HuH-7 (cell line): ENCODE measurements around the gene CTIF.

ENCODE experiments used
- DNase-seq: peaks from one replicate; pipeline ENCODE4 v3.0.0; 2011; ENCODE audit warnings: low spot score

CTIF gene

DNA sequence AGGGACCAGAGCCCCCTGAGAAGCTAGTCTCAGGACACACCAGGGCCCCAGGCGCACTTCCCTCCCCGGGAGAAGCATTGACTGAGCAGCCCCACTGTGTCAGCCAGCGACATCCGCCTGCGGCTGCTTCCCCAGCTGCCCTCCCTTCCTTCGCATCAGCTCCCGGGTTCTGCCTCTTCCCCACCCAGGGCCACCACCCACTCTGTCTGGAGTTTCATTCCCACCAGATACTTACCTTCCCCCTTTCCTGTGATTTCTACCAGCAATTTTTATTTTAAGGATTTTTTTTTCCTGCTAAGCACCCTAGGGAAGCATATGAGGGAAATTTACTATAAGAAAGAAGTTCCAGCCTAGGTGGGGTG lies 312.7 kb downstream of the CTIF start:
- DNase-seq, result no peak

DNA sequence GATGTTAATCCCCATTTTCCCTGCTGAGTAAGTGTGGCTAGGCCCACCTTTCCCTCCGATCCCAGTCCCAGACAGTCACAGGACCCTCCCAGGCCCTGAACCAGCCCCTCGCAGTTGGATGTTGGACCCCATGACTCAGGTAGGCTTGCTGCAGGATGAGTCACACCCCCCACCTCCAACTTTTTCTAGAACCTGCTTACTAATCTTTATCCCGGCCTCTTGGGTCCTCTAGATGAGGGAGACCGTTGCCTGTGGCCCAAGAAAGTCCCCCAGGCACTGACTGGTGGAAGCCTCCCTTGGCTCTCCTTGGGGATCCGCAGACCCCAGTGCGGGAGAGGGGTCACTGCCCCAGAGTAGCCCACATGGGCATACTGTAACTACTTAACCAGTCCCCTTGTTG lies 313.5 kb downstream of the CTIF start:
- DNase-seq, result no peak

DNA sequence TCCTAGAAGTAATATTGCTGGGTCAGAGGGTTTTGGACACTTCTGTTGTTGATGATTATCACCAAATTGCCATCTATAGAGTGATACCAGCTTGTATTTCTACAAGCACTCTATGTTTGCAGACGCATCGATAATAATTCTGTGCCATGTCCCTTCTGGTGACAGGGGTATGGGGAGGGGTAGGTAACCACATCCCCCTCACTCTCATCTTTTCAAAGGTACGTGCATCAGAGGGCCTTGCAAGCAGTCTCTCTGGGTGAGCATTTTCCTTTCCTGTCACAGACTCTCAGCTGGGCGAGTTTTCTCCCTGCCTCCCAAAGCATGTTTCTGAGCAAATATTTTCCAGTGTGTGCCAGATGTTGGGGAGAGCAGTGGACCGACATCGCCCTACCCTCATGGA lies 314.0 kb downstream of the CTIF start:
- DNase-seq, result no peak

DNA sequence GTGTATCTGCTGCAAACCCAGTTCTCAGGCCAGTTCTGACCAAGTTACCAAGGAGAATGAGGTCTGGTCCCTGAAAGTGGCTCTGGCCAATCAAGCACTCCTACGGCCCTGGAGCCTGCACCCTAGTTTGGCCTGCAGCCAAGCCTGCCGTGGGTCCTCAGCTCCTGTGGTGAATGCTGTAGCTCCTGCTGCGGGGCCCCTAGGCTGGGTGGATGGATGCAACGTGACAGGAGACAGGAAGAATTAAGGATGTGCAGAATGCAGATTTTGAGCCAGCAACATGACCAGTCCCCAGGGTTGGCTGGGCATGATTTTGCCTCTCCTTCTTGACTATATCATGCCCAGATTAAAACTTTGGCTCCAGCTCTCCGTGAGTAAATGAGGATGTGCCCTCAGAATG lies 314.8 kb downstream of the CTIF start:
- DNase-seq, result no peak

DNA sequence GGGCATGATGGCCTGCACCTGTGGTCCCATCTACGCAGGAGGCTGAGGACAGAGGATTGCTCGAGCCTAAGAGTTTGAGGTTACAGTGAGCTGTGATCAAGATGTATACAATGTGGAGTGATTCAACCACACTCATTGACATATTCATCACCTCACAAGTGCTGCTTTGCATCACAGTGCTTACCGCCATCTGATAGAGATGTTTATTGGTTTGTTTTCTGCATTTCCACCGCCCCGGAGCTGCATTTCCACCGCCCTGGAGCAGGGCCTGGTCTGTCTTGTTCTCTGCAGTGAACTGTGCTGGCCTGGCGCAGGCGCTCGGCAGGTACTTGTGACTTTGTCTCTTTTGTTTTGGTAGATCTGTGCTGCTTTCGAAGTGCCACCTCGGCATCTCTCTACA lies 315.9 kb downstream of the CTIF start:
- no peak for DNase-seq

DNA sequence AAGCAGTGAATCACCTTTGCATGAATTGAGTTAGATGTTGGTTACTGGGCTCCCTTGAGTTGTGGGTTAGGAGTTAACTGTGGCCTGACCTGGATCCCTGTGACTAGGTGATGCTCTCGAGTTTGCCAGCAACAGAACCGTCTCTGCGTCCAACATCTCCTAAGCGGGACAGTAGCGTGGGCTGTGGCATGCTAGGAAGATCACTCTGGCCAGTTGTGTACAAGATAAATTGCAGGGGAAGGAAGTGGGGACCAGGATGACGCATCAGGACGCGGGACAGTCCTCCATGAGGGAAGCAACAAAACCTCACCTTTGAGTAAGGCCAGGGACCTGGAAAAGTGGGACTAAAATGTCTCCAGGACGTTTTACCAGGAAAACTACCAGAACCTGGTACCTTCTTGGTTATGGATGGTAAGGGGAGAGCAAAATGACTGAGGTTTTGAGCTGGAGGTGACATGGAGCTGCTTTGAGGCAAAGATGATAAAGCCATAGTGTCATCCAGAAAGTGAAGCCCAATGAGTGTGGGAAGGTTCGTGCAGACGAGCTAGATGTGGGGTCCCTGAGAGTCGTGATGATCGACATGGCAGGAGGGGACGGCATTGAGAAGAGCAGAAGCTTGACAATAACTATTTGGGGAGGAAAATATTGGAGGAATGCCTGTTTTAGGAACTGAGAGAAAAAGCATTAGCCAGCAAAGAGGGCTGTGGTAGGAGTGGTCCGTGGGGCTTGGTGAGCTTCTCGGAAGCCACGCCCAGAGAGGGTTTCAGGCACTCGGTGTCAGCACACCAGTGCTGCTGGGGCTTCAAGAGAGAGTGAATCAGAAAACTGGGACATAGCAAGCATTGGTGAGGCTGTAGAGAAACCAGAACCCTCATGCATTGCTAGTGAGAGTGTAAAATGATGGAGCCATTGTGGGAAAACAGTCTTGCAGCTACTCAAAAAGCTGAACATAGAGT lies 316.9 kb downstream of the CTIF start:
- DNase-seq, result no peak

DNA sequence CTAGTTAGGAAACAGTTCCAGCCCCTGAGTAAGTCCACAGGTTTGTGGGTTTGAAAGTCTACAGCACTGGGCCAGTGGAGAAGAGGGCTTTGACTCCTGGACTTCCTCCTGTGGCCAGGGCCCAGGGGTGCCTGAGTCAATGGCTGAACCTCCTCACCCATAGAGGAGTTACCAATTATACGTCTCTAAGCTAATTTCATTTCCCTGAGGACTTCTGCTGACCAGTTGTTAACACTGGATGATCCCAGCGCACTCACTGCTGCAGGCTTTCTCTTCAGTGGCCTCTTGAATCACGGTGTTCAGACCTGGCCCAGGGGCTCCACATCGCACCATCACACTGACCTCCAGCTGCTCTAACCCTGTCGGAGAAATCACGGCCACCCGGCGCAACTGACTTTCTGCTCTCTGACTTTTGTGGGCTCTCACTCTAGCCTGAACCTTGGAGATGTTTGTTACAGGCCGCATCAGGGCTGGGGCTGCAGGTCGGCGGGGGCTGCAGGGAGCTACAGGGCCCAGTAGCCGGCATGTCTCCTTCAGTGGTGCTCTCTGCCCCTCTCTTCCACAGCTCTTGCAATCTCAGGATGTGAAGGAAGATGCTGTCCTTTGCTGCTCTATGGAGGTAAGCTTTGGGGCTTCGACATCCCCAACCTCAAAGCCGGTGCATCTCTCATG lies 318.3 kb downstream of the CTIF start:
- no peak for DNase-seq

DNA sequence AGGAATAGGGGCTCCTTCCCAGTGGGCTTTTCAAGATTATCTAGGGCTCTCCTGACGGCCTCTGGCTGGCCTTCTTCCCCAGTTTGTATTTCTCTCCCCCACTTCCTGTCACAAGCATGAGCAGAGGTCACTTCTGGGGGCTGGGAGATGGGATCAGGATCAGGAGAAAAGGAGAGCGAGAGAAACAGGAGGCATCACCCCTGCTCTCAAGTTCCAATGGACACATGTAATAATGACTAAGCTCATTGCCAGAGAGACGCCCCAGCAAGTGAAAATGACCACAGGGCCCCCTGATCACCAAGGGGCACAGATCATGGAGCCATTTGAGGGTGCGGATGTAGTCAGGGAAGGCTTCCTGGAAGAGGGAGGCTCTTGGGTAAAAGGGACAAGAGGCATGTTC lies 319.8 kb downstream of the CTIF start:
- DNase-seq, result no peak

DNA sequence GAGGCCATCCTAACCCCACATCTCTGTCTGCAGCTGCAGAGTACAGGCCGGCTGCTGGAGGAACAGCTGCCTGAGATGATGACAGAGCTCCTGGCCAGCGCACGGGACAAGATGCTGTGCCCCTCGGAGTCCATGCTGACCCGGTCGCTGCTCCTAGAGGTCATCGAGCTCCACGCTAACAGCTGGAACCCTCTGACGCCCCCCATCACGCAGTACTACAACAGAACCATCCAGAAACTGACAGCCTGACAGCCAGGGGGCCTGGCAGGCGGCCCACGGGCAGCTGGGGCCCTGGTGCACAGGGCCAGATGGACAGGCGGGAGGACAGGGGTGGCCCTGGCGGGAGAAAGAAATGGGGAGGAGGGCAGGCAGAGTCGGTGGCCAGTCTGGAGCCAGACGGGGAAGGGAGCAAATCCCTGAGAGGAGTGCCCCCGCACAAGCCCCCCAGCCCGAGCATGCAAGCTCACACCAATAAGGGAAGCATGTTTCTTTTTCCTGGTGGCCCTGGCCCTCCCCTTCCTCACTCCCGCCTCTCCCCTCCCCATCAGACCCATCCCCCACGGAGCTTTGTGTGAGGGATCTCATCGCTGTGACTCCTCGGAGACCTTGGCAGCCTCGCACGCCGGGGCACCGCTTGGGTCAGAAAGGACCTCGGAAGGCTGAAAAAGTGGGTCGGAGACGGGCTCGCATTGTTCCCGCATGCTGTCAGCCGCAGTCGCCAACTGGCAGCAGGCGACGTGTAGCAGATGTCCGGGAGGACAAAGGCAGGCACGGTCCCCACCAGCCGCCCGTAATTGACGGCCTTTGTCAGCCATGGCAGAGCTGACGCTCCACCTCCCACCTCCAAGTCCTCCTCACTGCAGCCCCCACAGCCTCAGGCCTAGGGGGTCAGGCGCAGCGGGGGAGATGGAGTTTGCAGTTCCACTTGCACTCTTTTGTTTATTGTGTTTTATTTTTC lies 320.8 kb downstream of the CTIF start:
- DNase-seq, result no peak

DNA sequence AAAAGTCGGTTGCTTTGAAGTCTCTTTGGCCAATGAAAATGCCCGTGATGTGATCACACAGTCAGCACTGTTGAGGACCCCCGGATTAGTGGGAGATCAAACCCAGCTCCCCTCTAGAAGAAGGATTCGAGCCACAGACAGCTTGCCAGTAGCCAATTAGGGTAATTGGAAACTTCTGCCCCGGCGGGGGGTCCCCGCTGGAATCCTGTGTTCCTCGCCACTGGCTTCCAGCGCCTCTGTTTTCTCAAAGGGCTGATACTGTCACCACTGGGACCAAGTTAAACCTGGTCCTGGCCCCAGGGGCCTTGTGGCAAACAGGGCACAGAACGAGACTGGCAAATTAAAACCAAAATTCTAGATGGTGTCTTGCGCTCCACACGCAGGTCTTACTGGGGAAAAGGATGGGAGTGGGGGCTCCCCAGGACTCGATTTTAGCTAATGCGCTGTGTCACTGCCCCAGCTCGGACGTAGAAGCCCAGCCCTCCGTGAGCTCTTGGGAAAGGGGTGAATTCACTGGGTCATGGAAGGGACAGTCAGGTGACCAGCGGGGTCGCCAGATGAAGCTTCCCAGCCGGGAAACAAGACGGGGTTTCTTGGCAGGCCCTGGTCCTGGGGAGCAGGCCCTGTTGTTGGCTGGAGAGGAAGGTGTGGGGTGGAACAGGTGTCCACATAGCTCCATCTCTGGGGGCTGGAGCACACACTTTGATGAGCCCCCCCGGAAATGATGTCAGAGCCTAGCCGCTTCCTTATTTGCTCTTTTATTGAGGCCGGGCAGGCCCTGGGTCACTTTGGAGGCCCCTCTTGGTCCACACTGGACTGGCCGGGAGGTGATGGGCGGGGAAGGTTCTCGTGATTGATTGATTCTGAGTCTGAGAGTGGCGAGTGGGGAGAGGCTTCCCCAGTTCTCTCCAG lies 321.7 kb downstream of the CTIF start:
- DNase-seq, result no peak

DNA sequence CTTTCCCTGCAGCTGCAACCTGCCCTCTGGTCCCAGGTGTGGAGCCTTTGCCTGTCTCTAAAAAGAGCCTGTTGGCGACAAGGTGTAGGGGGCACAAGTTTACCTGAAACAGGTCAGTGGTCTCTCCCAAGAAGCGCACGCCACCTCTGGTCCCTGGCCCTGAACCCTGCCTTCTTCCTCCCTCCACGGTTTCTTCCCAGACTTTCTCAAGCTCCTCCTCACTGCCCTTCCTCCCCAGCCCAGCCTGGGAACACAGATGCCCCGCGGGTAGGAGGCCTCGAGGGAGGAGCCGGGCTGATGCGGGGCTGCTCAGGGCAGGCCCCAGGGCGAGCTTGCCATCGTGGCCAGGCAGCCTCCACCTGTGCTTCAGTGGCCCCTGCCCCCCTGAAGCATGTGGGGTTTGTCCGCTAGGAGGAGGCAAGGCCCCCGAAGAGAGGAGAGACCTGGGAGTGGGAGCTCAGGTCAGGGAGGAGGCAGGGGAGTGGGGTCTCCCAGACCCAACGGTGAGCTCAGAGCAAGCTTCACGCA lies 322.4 kb downstream of the CTIF start:
- no peak for DNase-seq

DNA sequence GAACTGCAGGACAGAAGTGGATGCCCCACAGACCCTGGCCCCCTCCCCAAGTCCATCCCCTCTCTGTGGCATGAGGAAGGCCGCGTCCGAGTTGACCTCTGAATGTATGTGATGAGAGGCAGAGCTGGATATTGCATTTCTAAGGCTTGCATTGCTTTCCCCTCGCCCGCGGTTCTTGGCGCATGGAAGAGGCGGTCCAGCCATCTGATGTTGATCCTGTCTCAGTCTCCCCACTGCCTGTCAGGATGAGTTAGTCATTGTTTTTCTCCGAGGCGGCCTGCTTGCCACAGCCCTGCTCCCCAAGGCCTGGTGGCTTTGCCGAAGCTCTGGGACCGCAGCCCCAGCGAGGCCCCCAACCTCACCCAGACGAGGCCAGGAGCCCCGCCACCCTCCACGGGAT lies 323.3 kb downstream of the CTIF start:
- no peak for DNase-seq

DNA sequence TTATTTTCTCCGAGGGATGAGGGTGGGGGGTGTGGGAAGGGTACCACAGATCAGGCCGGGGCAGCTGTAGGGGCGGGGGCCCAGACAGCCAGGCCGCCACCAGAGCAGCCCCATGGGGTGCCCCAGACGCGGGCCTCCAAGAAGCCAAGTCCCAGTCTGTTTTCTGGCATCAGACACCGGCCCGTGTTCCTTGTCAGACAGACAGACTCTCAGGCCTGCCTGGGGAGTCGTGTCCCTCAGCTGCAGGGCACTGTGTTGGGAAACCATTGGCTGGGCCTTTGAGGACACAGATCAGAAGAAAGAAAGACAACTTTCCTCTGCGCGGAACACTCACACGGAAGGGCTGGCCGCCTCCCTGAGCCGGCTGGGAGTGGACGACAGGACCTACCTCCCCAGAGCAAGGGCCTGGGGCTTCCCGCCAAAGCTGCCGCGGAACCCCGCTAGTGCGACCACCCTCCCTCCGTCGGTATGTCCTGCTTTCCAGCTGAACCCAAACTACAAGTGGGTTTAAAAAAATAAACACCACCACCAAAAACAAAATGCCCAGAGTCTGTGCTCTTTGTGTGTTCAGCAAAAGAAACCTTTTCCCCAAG lies 323.9 kb downstream of the CTIF start:
- no peak for DNase-seq

DNA sequence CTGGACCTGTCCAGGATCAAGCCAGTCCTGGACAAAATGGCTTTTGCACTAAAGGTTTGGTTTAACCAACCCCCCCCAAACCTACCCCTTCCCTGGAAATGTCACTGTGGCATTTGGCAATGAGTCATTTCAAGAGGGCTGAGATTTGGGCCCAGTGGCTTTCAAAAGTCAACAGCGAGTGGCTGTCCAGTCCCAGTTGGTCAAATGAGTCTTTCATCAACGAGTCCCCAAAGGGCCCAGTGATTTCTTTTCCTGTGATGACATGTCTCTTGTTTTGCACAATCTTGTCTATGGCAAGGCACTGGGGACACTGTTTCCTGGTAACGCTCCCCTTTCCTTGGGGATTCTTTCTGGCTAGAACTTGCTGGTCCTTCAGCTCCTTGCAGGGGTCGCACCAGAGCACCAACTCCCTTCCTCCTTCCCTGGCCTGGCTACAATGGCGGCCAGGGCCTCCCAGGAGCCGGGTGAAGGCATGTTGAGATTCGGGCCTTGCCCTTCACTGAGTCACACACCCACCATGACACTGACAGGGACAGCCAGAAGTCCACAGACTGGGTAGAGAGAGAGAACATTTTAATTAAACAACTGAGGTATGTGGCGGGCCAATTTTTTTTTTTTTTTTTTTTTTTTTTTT lies 324.7 kb downstream of the CTIF start:
- no peak for DNase-seq

DNA sequence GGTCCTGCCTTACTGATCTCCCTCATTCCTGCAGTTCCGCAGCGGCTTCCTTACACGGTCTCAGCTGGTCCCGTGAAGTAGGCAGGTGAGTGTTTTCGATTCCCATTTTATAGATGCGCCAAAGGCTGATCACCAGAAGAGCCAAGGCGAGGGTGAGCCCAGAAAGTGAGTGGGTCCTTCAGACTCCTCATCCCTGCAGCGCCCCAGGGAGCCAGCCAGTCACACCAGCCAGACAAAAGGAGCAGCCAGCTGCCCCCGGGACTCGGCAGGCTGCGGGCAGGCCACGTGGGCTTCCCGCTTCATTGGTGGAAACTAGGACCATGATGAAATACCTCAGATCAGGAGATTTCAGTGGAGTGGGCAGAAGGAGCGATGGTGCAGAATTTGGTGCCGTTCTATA lies 326.0 kb downstream of the CTIF start:
- no peak for DNase-seq

DNA sequence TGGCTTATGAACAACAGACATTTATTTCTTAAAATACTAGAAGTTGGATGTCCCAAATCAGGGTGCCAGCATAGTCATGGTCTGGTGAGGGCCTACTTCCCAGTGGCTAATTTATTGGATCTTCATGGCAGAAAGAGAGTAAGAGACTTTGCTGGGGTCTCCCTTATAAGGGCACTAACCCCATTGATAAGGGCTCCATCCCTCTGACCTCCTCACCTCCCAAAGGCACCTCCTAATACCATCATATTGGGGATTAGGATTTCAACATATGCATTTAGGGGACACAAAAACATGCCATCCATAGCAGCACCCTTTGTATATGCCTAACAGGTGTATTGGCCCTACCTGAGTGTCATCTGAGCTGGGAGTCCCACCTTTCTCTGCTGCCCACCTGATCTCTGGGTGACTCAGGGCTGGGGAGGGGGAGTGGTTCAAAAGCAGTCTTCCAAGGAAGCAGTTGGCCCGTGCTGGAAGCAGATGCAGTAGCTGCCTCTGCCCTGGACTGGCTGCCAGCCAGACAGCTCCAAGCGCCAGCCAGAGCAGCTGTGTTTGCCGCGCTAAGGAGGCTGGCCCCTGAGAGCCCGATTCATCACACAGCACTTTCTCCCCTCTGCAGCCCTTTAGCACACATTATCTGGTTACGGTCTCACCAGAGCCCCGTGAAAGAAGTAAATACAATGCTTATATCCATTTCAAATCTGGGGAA lies 327.4 kb downstream of the CTIF start:
- no peak for DNase-seq

DNA sequence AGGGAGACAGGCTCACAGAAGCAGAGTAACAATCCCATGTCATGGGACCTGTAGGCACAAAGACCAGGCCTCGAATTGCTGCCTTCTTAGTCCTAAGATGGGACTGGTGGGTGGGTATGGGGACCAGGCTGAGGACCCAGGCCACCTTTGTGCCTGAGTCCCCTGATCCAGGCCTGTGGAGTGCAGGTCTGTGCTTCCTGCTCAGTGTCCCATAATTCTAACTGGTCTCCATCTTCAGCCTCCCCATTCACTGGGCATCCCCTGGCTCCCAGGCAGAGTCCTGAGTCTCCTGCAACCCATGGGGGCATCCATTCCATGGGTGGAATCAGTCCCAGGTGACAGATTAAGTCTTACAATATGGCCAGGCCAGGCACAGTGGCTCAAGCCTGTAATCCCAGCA lies 328.0 kb downstream of the CTIF start:
- DNase-seq, result no peak

DNA sequence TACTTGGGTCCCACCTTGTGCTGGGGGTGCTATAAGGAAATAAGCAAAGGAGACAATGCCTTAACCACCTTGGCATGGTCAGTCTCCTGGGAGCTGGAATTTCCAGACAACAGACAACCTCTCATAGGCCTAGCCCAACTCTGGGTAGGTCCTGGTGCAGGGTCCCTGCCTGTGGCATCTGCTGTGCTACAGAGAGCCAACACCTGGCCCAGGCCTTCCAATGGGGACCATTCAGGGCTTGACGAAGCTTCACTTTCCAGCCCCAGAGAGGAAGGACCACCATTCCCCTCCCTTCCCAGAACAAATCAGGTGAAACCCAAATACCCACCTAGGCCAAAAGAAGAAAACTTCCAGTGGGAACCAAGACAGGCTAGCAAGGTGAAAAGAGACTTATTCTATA lies 329.1 kb downstream of the CTIF start:
- DNase-seq, result no peak
